ENCODE measurements around the gene AMT.
A peak's percentile ranks its signal among the peaks of the same experiment; 100 is the strongest.
"Not testable (repeated sequence)": the region's sequence is repeated elsewhere in the genome, so short reads cannot be mapped to it uniquely, and the experiment has no call there.

The AMT gene

DNA sequence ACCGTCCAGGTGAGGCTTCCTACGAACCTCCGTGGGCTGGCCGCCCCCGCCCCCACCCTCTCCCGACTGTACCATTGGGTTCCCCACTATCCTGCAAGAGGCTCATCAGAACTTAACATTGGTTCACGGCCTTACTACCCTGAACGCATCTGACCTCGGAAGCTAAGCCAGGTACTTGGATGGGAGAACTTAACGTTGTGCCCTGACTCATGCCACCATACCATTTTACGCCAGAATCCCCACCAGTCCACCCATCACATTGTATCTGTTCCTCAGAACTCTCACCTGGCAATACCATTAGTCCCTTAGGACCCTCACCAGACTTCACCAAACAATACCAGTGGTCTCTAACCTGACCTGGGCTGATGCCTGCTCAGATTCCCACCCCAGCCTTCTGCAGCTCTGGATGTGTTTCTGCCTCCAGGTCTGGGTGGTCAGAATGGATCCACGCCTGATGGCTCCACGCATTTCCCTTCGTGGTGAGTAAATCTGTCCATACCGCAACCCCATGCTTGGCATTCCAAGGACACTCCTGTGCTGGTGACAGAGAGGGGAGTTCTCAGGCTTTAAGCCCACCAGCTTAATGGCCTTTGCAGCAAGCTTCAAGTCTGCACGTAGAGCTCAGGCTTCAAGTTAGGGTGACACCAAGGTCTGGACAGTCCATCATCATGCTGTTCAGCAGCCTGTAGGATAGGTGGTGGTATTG lies 9.5 kb downstream of the AMT start:
- ATAC-seq (replicated peaks) = peak in 1 of 2 donors; percentile 0
- no peaks in the 10 kb centered on the region for H3K27me3 Mint-ChIP-seq
- no peaks in the 10 kb centered on the region for H3K9me3 Mint-ChIP-seq
- peaks cover 49 to 67% of the 10 kb centered on the region in 2 donors for H3K4me1 Mint-ChIP-seq
- H3K36me3 Mint-ChIP-seq = peaks cover 28 to 66% of the 10 kb centered on the region in 2 donors
- peak overlapping the region; percentile 96 for H3K27ac Mint-ChIP-seq
- peak overlapping the region; percentile 94 for H3K4me3 Mint-ChIP-seq
- no peak for DNase-seq

DNA sequence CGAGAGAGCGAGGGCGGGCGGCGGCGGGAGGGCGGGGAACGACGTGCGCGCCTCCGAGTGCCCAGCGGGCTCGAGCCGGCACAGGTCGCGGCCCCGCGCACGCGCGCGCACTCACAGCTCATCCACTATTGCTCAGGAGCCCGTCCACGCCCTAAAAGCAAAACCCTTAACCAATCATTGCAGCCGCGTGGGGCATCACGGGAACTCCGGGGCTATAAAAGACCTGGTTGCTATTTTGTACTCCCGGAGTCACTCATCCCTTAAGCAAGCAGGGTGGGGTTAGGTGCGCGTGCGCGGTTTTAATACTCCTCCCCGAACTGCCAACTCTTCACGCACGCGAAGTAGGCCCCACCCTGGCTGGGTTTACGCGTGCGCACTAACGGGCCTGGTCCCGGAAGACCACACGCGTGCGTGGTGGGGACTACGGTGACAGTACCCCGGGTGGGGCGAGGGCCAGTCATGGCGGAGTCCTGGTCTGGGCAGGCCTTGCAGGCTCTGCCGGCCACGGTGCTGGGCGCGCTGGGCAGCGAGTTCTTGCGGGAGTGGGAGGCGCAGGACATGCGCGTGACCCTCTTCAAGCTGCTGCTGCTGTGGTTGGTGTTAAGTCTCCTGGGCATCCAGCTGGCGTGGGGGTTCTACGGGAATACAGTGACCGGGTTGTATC lies 10.2 kb downstream of the AMT start, which contains the start of the genes RHOA and TCTA:
TSS of gene RHOA (minus strand) at position 9 of the 664 bp plus-strand sequence. CDS start 36,387 bp downstream, outside the sequence.
TSS of gene TCTA (plus strand) at position 456 of the 664 bp plus-strand sequence. CDS start at position 460, 4 bp downstream.
- H3K4me3 Mint-ChIP-seq = peak within 1 kb of the TSS; percentile 94
- H3K27me3 Mint-ChIP-seq = no peaks in the 10 kb centered on the region
- ATAC-seq (replicated peaks) (peak; percentile 80 to 85), DNase-seq (peak; percentile 98)
- H3K9me3 Mint-ChIP-seq = no peaks in the 10 kb centered on the region
- H3K36me3 Mint-ChIP-seq = peaks cover 25 to 60% of the 10 kb centered on the region in 2 donors
- H3K4me1 Mint-ChIP-seq = peaks cover 47 to 67% of the 10 kb centered on the region in 2 donors
- peak within 1 kb of the TSS; percentile 96 for H3K27ac Mint-ChIP-seq

DNA sequence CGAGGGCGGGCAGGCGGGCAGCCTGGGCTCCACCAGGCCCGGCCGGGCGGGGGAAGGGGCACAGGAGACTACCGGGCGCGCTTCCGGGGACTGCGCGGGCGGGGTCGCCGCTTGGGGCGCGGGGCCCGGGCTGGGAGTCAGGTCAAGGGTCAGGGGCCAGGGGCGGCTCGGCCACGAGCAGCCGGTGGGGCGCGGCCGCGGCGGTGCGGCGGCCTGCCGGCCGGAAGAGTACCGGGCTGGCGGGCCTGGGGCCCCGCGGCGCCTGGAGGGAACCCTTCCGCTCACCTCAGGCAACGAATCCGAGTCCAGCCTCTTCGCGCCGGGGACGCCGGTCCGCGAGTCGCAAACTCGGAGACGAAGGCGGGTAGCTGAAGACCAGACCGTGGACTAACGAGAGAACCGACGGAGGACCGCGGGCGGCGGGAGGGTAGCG lies 10.7 kb downstream of the AMT start:
- H3K27ac Mint-ChIP-seq = peak overlapping the region; percentile 96
- H3K27me3 Mint-ChIP-seq = no peaks in the 10 kb centered on the region
- ATAC-seq (replicated peaks) (peak; percentile 28 to 31), DNase-seq (peak; percentile 50)
- H3K9me3 Mint-ChIP-seq = no peaks in the 10 kb centered on the region
- H3K4me3 Mint-ChIP-seq = peak overlapping the region; percentile 94
- H3K4me1 Mint-ChIP-seq = peaks cover 44 to 67% of the 10 kb centered on the region in 2 donors
- peaks cover 19 to 55% of the 10 kb centered on the region in 2 donors for H3K36me3 Mint-ChIP-seq

DNA sequence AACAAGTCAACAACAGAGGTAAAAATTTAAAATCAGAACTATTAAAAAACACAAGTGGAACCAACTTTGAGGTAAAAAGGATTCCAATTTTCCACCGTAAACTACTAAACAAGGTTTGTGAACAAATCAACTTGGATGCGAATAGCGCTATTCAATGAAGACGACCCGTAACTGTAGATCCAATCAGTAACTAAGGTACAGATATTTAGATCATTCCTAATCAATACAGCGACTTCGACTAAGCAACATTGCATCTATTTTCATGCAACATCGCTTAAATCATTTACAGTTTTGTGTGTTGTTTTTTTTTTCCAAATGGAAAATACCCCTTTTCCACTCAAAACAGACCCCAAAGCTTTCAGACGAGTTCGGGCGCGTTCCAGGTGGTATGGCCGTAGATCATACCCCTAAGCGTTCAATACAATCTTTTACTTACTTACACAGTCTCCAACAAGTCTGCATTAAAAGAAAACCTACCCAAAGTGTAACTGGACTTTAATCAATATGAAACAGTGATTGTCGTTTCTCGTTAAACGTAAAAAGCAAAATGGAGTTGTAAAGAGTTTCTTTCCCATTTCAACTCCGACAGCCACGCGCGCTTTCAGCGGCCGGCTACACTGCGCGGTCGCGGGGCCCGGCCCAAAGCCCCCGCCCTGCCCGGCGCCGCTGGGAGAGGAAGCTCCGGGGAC lies 11.3 kb downstream of the AMT start:
- H3K4me1 Mint-ChIP-seq = peaks cover 42 to 67% of the 10 kb centered on the region in 2 donors
- peak overlapping the region; percentile 86 to 94 for H3K4me3 Mint-ChIP-seq
- H3K27ac Mint-ChIP-seq = peak overlapping the region; percentile 93
- no peak for ATAC-seq (replicated peaks)
- H3K9me3 Mint-ChIP-seq = no peaks in the 10 kb centered on the region
- no peaks in the 10 kb centered on the region for H3K27me3 Mint-ChIP-seq
- DNase-seq = no peak
- H3K36me3 Mint-ChIP-seq = peaks cover 16 to 52% of the 10 kb centered on the region in 2 donors

DNA sequence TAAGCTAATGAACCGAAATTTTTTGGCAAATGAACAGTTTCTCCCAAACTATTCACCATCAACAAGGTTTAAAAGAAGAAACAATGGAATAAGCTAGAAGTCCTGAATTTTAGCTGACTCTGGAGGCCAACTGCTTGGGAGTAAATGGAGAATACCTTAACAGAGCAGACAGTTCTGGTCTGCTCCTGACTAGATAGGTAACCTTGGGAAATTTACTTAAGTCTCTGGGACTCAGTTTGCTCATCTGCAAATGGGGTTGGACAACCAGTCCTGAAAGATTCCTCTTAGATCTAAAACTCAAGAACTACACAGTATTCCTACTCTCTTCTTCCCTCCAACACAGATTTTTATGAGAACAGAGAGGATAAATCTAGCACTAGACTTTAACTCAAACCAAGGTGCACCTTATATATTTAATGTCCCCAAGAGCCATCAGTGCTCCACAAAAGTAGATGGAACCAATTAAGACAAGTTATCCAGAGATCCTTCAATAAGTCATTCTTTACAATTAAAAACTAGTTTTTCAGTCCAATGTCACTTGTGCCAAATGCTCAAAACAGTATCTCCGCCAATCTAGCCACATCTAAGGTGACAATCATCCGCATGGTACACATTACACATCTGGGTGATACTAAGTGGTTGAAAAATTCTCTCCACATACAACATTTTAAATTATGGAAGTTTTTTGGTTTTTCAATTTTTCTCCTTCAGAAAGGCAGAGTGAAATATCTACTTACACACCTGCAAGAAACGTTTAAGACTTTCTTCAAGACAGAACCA lies 12.0 kb downstream of the AMT start:
- no peak for ATAC-seq (replicated peaks)
- no peak overlapping the region for H3K27ac Mint-ChIP-seq
- no peaks in the 10 kb centered on the region for H3K9me3 Mint-ChIP-seq
- no peak for DNase-seq
- H3K4me3 Mint-ChIP-seq = peak overlapping the region; percentile 86 to 94
- no peaks in the 10 kb centered on the region for H3K27me3 Mint-ChIP-seq
- peaks cover 42 to 68% of the 10 kb centered on the region in 2 donors for H3K4me1 Mint-ChIP-seq
- H3K36me3 Mint-ChIP-seq = peaks cover 12 to 49% of the 10 kb centered on the region in 2 donors

DNA sequence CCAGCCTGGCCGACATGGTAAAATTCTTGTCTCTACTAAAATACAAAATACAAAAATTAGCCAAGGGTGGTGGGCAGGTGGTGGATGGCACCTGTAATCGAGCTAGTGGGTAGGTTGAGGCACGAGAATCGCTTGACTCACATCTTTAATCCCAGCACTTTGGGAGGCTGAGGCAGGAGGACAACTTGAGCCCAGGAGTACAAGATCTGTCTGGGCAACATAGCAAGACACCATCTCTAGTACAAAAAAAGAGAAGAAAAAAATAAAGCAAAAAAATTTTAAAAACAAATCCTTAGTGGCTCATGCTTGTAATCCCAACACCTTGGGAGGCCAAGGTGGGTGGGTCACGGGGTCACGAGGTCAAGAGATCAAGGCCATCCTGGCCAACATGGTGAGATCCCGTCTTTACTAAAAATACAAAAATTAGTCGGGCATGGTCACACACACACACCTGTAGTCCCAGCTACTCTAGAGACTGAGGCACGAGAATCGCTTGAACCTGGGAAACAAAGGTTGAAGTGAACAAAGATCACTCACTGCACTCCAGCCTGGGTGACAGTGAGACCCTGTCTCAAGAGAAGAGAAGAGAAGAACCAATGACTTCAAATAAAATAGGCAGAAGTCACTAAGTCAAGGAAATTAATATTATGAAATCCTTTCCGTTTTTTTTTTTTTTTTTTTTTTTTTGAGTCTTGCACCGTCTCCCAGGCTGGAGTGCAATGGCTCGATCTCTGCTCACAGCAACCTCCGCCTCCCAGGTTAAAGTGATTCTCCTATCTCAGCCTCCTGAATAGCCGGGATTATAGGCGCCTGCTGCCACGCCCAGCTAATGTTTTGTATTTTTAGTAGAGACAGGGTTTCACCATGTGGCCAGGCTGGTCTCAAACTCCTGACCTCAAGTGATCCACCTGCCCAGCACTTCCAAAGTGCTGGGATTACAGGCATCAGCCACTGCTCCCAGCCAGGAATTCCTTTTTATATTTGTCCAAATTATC lies 15.4 kb downstream of the AMT start:
- Mint-ChIP-seq H3K9me3 (no peaks in the 10 kb centered on the region), H3K4me1 (peaks cover 26 to 48% of the 10 kb centered on the region in 2 donors), H3K27ac (peak overlapping the region; percentile 81), H3K36me3 (peaks cover 9 to 26% of the 10 kb centered on the region in 2 donors), H3K4me3 (peak overlapping the region in 1 of 2 donors; percentile 16), H3K27me3 (no peaks in the 10 kb centered on the region)
- no peak for ATAC-seq (replicated peaks)
- no peak for DNase-seq

DNA sequence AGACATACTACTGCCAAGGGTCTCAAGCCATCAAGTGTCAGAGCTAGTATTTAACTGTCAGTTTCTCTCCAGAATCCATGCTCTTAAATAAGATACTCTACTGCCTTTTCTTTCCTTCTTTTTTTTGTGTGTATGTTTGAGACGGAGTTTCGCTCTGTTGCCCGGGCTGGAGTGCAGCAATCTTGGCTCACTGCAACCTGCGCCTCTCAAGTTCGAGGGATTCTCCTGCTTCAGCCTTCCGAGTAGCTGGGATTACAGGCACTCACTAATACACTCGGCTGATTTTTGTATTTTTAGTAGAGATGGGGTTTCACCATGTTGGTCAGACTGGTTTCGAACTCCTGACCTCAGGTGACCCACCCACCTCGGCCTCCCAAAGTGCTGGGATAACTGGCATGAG lies 16.7 kb downstream of the AMT start:
- peaks cover 13 to 31% of the 10 kb centered on the region in 2 donors for H3K36me3 Mint-ChIP-seq
- peaks cover 30 to 61% of the 10 kb centered on the region in 2 donors for H3K4me1 Mint-ChIP-seq
- not testable (repeated sequence) for H3K27me3 Mint-ChIP-seq; H3K9me3 Mint-ChIP-seq; ATAC-seq (replicated peaks); DNase-seq
- H3K27ac Mint-ChIP-seq = peak overlapping the region; percentile 60
- H3K4me3 Mint-ChIP-seq = peak overlapping the region in 1 of 2 donors; percentile 26

DNA sequence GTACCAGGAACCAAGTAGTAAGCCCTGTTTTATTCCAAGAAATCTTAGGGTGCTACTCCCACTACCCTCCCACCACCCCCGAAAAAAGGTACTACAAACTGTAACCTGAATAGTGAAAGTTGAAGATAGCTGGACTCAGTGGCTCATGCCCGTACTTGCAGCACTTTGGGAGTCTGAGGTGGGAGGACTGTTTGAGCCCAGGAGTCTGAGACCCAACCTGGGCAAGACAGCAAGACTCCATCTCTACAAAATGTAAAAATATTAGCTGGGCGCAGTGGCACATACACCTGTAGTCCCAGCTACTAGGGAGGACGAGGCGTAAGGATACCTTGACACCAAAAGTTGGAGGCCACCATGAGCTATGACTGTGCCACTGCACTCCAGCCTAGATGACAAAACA lies 18.4 kb downstream of the AMT start:
- DNase-seq = no peak
- Mint-ChIP-seq H3K4me3 (no peak overlapping the region), H3K9me3 (no peaks in the 10 kb centered on the region), H3K4me1 (peaks cover 31 to 63% of the 10 kb centered on the region in 2 donors), H3K36me3 (peaks cover 17 to 32% of the 10 kb centered on the region in 2 donors), H3K27me3 (no peaks in the 10 kb centered on the region), H3K27ac (no peak overlapping the region)
- no peak for ATAC-seq (replicated peaks)

DNA sequence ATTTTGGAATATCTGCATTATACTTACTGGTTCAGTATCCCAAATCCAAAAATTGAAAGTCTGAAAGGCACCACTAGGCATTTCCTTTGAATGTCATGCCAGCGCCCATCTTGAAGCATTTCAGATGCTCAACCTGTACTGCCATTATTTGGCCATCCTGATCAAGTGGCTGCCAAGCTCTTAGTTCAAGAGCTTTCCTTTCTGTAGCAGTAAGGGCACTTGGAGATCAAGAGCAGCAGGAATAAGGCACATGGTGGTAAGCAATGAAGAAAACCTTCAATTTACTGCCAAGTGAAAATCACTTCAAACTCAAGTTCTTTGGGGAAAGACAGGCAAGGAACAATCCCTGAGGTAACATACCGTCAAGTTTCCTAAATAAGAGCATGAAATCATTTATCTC lies 20.5 kb downstream of the AMT start:
- ATAC-seq (replicated peaks) (no peak), DNase-seq (no peak)
- H3K4me1 Mint-ChIP-seq = peaks cover 30 to 69% of the 10 kb centered on the region in 2 donors
- peaks cover 26 to 39% of the 10 kb centered on the region in 2 donors for H3K36me3 Mint-ChIP-seq
- H3K4me3 Mint-ChIP-seq = no peak overlapping the region
- H3K27ac Mint-ChIP-seq = peak overlapping the region; percentile 10
- H3K9me3 Mint-ChIP-seq = no peaks in the 10 kb centered on the region
- no peaks in the 10 kb centered on the region for H3K27me3 Mint-ChIP-seq

DNA sequence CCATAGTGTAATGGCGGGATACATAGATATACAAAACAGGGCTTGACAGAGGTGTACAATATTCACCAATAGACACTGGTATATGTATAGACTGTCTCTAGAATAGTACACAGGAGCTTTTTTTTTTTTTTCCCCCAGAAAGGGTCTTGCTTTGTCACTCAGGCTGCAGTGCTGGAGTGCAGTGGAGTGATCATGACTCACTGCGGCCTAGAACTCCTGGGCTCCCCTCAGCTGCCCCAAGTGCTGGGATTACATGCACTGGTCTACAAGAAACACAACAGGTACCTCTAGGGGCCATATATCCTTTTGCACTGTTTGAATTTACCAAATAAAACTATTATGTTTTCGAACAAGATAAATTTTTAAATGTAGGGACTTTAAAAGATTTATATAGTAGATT lies 22.8 kb downstream of the AMT start:
- Mint-ChIP-seq H3K4me3 (peak overlapping the region in 1 of 2 donors; percentile 16), H3K4me1 (peaks cover 32 to 72% of the 10 kb centered on the region in 2 donors)
- ATAC-seq (replicated peaks) = no peak

DNA sequence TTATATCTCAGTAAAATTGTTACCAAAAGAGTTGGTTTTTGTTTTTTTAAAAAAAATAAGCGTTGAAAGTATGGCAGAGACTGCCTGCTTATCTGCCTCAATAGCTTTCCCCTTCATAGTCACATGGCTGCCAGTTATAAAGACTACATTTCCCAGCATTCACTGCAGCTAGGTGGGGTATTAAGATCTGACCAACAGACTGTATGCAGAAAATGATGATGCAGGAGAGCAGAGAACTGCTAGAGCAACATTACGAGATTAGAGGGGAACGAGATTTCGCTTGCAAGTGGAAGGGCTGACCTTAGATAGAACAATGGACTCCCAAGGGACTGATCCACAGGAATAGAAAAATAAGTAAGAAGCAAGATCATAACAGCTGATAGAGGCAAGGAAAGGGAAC lies 24.8 kb downstream of the AMT start:
- Mint-ChIP-seq H3K27ac (peak overlapping the region; percentile 7), H3K9me3 (no peaks in the 10 kb centered on the region), H3K36me3 (peaks cover 41 to 65% of the 10 kb centered on the region in 2 donors), H3K27me3 (no peaks in the 10 kb centered on the region), H3K4me1 (peaks cover 39 to 87% of the 10 kb centered on the region in 2 donors), H3K4me3 (peak overlapping the region in 1 of 2 donors; percentile 1)
- DNase-seq = no peak
- peak; percentile 75 for ATAC-seq (replicated peaks)

More for the DNA sequence above, 22.8 kb downstream of the AMT start:
- peaks cover 38 to 51% of the 10 kb centered on the region in 2 donors for H3K36me3 Mint-ChIP-seq
- DNase-seq = no peak
- no peak overlapping the region for H3K27ac Mint-ChIP-seq
- no peaks in the 10 kb centered on the region for H3K27me3 Mint-ChIP-seq
- H3K9me3 Mint-ChIP-seq = no peaks in the 10 kb centered on the region

DNA sequence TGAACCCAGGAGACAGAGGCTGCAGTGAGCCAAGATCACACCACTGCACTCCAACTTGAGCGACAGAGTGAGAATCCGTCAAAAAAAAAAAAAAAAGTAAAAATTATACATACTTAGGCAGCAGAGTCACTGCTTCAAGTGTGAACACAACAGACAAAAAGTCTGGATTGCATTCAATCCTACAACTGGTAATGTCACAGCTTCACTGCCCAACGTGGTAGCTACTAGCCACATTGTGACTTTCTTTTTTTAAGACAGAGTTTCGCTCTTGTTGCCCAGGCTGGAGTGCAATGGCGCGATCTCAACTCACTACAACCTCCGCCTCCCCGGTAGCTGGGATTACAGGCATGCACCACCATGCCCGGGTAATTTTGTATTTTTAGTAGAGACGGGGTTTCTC lies 31.0 kb downstream of the AMT start:
- Mint-ChIP-seq H3K36me3 (peaks cover 21 to 50% of the 10 kb centered on the region in 2 donors), H3K4me1 (peaks cover 36 to 71% of the 10 kb centered on the region in 2 donors)
- not testable (repeated sequence) for H3K9me3 Mint-ChIP-seq; ATAC-seq (replicated peaks); H3K27ac Mint-ChIP-seq; H3K4me3 Mint-ChIP-seq; H3K27me3 Mint-ChIP-seq; DNase-seq
